VCaP (cell line): Measurements from ENCODE around the gene RUNX3.

Experiments
- H3K27ac ChIP-seq: fragments of 450-650 bp; 2 replicates; pipeline ENCODE4 v1.5.1; 2017
- TF ChIP-seq, protein P1 (sequence below): fragments of 450-650 bp; conservative IDR thresholded peaks from 2 replicates; pipeline ENCODE4 v1.5.1; 2017; ENCODE audit warnings: mild to moderate bottlenecking, moderate library complexity

RUNX3 gene

DNA sequence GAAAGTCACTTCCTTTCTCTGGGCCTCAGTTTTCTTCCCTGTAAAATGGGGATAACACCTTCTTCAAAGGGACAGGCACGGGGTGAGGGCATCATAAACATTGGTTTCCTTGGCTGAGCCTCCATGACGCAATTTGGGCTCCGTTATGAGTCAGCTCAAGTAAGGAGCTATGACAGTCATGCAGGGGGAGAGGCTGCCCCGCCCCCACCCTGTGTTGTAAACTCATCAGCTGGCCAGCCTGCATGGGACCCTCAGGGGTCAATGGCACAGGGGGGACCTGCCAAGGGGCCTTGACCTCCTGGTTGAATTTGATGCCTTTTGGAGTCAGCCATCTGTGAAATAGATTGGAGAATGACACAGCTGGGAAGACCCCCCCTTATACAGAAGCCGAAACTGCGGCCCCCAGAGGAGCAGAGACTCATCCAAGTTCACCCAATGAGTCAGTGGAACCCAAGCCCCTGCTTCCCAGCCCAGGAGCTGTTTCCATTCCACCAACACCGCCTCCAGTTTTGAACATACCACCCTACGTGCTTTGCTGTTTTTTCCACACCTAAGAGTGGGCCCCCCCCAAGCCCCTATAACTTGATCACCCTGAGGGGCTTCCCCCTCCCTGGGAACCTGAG is 36.8 kb upstream of the RUNX3 start:
- no peak overlapping the region for H3K27ac ChIP-seq
- TF ChIP-seq, protein P1, sequence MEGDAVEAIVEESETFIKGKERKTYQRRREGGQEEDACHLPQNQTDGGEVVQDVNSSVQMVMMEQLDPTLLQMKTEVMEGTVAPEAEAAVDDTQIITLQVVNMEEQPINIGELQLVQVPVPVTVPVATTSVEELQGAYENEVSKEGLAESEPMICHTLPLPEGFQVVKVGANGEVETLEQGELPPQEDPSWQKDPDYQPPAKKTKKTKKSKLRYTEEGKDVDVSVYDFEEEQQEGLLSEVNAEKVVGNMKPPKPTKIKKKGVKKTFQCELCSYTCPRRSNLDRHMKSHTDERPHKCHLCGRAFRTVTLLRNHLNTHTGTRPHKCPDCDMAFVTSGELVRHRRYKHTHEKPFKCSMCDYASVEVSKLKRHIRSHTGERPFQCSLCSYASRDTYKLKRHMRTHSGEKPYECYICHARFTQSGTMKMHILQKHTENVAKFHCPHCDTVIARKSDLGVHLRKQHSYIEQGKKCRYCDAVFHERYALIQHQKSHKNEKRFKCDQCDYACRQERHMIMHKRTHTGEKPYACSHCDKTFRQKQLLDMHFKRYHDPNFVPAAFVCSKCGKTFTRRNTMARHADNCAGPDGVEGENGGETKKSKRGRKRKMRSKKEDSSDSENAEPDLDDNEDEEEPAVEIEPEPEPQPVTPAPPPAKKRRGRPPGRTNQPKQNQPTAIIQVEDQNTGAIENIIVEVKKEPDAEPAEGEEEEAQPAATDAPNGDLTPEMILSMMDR, result no peak

DNA sequence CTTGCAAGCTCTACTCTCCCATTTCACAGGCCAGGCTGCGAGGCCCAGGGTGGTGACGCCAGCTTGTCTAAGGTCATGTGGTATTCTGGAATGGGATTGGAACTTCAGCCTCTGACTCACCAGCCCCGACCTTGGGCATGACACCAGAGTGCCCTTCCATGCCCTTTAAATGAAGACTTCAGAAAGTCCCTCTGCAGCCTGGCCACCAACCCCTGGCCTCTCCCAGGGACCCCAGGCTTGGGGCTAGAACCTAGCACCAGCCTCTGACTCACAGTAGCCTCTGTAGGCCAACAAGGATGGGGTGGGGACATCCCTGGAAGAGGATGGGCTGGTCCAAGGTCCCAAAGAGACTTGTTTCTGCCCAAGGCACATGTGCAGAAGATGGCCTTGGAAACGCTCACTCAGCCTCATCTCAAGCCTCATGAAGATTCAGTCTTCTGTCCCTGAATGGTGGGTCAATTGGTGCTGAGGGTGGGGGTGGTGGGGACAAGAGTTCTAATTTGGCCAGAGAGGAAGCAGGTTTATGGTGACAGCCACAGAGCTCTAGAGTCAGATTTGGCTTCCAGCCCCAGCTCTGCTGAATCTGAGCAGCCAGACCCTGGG is 36.1 kb upstream of the RUNX3 start:
- H3K27ac ChIP-seq, result no peak overlapping the region
- TF ChIP-seq, protein P1, result no peak

DNA sequence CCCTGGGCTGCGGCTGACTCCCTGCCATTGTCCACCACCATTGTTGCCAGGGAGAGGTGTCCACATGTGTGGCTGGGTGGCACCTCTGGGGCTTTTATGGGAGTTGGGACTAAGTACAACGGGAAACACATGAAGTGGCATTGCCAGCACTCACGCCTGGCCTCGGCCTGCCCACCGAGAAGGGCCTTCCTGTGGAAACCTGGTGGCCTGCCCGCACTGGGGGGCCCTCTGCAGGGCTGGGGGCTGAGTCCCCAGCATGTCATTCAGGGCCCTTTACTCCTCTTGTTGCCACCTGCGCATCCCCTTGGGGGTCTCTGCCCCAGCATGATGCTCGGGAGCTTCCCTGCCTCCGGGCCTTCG is 35.5 kb upstream of the RUNX3 start:
- no peak overlapping the region for H3K27ac ChIP-seq
- TF ChIP-seq, protein P1, result no peak

DNA sequence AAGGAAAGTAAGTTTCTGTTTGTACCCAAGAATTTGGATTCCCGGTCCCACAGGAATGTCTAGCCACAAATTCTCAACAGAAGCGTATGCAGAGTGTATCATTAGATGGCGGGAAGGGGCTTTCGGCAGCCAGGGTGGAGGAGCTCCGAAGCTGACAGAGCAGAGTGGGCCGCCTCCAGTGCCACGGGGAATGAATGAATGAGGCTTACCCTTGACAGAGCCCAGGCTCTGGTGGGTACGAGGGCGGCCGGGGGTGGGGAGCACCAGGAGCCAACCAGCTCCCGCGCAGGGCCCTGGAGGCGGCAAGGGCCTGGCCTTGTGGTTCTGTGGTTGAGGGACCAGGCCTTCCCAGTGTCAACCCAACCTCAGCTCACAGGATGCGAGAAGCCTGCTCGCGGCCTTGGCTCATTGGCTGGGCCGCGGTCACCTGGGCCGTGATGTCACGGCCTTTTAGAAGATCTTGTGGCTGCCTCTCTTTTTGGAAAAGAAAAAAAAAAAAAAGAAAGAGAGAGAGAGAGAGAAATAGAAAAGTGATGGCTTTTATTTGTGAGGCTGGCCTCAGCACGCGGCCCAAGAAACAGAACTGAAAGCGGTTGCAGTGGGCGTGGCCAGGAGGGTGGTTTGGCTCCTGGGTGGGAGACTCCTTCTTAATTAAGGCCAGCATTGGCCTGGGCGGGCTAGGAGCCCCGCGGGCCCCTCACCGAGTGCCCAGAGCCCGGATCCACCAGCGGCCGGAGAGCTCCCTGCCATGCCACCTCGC is 34.9 kb upstream of the RUNX3 start:
- TF ChIP-seq, protein P1, result no peak
- no peak overlapping the region for H3K27ac ChIP-seq

DNA sequence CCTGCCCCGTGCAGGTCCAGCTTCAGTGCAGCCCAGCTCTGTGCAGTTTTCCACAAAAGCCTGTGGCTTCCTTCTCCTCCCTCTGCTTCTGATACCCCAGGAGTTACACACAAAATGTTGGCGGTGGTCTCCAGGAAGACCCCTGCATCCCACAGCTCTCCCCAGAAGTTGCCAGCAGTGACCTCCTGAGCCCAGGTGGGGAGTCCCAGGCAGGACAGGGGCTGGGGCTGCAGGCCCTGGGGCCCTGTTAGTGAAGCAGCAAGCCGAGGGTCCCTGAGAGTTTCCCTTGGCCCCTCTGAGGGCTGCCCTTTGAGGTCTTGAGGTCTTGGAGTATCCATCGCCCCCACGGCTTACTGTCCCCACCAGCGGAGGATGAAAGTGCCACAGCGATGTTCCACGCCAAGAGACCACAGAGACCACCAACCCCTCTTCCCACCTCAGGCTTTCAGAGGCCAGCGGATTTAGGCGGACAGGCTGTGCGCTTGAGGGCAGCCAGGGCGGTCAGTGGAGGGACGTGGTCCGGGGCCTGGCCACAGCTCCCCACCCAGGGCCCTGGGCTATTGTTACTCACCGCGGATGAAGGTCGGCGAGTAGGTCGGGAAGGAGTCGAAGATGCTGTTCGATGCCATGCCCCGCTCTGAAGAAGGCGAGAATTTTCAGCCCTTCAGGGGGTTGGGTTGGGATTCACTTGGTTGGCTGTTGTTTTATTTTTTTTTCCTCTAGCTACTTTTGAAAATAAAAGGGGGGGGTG is 34.0 kb upstream of the RUNX3 start:
- no peak overlapping the region for H3K27ac ChIP-seq

DNA sequence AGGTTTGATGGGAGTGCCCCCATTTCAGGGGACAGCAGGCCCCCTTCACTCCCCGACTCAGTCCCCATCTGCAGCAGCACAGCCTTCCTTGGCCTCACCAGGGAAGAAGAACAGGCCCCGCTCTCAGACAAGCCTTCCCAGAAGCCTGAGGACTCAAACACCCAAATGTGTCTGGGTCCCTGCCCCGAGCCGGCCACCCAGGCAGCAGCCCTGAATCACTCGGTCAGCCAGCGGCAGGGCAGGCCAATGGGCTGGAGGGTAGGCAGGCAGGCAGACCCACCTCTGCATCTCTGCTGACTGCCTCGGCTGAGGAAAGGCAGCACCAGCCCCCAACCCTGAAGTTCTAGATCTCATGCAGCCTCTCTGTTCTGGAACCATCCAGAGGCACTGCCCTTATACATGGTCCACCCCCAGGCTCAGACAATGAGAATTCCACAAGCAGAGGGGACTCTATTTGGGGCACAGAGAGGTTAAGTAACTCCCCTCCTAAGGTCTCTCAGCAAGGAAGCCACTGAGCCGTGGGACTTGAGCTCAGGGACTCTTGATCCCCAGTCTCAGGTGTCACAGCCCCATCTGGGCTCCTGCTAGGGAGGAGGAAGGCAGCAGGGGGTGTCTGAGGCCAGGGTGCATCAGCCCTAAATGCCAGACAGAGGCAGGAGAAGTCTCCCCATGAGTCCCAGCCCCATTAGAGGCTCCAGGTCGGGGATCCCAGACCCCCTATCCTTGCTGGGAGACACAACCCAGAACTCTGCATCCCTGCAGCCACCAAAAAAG is 33.2 kb upstream of the RUNX3 start:
- TF ChIP-seq, protein P1, result no peak
- H3K27ac ChIP-seq, result no peak overlapping the region

More for the DNA sequence above, 34.0 kb upstream of the RUNX3 start:
- TF ChIP-seq, protein P1, result no peak
